Trophoblast cell (in vitro differentiated cells and primary cell): ENCODE measurements around the gene DNM3.

Experiments
- DNase-seq, 2 donors: peaks; one replicate each; pipeline ENCODE4 v3.0.0-alpha.2; 2016
- H2AFZ ChIP-seq: 2 replicates; pipeline ENCODE4 v1.6.1; 2013; ENCODE audit warnings: low read length, moderate library complexity, mild to moderate bottlenecking; ENCODE audit not compliant: insufficient read depth, poor library complexity
- H2AK5ac ChIP-seq: 2 replicates; pipeline ENCODE4 v1.6.1; 2013; ENCODE audit warnings: mild to moderate bottlenecking, low read length
- H2BK120ac ChIP-seq: 2 replicates; pipeline ENCODE4 v1.6.1; 2013; ENCODE audit warnings: low read length, mild to moderate bottlenecking, moderate library complexity; ENCODE audit not compliant: insufficient read depth, poor library complexity
- H2BK12ac ChIP-seq: 2 replicates; pipeline ENCODE4 v1.6.1; 2013; ENCODE audit warnings: mild to moderate bottlenecking, low read length, moderate library complexity
- H2BK5ac ChIP-seq: 2 replicates; pipeline ENCODE4 v1.6.1; 2013; ENCODE audit warnings: low read length, low read depth, moderate library complexity, mild to moderate bottlenecking; ENCODE audit not compliant: poor library complexity
- H3K14ac ChIP-seq: 2 replicates; pipeline ENCODE4 v1.6.1; 2013; ENCODE audit warnings: mild to moderate bottlenecking, low read length
- H3K18ac ChIP-seq: 2 replicates; pipeline ENCODE4 v1.6.1; 2013; ENCODE audit warnings: mild to moderate bottlenecking, low read length
- H3K23ac ChIP-seq: 2 replicates; pipeline ENCODE4 v1.6.1; 2013; ENCODE audit warnings: low read length
- H3K27ac ChIP-seq: 2 replicates; pipeline ENCODE4 v1.5.1; 2013; ENCODE audit warnings: low read depth, mild to moderate bottlenecking, inconsistent platforms, low read length, moderate library complexity
- H3K27me3 ChIP-seq: 2 replicates; pipeline ENCODE4 v1.6.1; 2013; ENCODE audit warnings: inconsistent platforms, mild to moderate bottlenecking, low read length, moderate library complexity; ENCODE audit not compliant: insufficient read depth
- H3K36me3 ChIP-seq, 2 experiments: 1 replicate in 1 of 2; 2 replicates in 1 of 2; pipeline ENCODE4 v1.6.1; 2013; ENCODE audit warnings: low read length in 2 of 2, mild to moderate bottlenecking in 2 of 2, moderate library complexity in 1 of 2; ENCODE audit not compliant: insufficient read depth in 2 of 2, control insufficient read depth in 1 of 2
- H3K4ac ChIP-seq: 2 replicates; pipeline ENCODE4 v1.6.1; 2013; ENCODE audit warnings: low read depth, mild to moderate bottlenecking, low read length, moderate library complexity
- H3K4me1 ChIP-seq, 2 experiments: 1 replicate in 1 of 2; 2 replicates in 1 of 2; pipeline ENCODE4 v1.6.1; 2013; ENCODE audit warnings: low read length in 2 of 2, mild to moderate bottlenecking in 2 of 2, moderate library complexity in 1 of 2; ENCODE audit not compliant: insufficient read depth in 2 of 2, control insufficient read depth in 1 of 2
- H3K4me2 ChIP-seq: 2 replicates; pipeline ENCODE4 v1.6.1; 2013; ENCODE audit warnings: inconsistent platforms, mild to moderate bottlenecking, low read length, moderate library complexity
- H3K4me3 ChIP-seq: 2 replicates; pipeline ENCODE4 v1.5.1; 2013; ENCODE audit warnings: mild to moderate bottlenecking, low read depth, low read length, inconsistent platforms
- H3K79me1 ChIP-seq: one replicate; pipeline ENCODE4 v1.6.1; 2013; ENCODE audit warnings: low read length
- H3K79me2 ChIP-seq: 2 replicates; pipeline ENCODE4 v1.6.1; 2013; ENCODE audit warnings: low read length, mild to moderate bottlenecking; ENCODE audit not compliant: control insufficient read depth, insufficient read depth, poor library complexity
- H3K9ac ChIP-seq: 2 replicates; pipeline ENCODE4 v1.6.1; 2013; ENCODE audit warnings: mild to moderate bottlenecking, low read length
- H3K9me3 ChIP-seq: 2 replicates; pipeline ENCODE4 v1.6.1; 2013; ENCODE audit warnings: low read depth, mild to moderate bottlenecking, control low read depth, inconsistent platforms, low read length; ENCODE audit not compliant: insufficient read depth
- H4K12ac ChIP-seq: 2 replicates; pipeline ENCODE4 v1.6.1; 2013; ENCODE audit warnings: low read depth, mild to moderate bottlenecking, low read length, moderate library complexity
- H4K8ac ChIP-seq: 2 replicates; pipeline ENCODE4 v1.6.1; 2013; ENCODE audit warnings: low read depth, mild to moderate bottlenecking, low read length, moderate library complexity
- H4K91ac ChIP-seq: one replicate; pipeline ENCODE4 v1.6.1; 2013; ENCODE audit warnings: low read depth, mild to moderate bottlenecking, low read length, moderate library complexity
- WGBS: extraction: QIAGEN DNeasy Blood & Tissue Kit; methylation state at CpG from one replicate; pipeline ENCODE4 v1.1.7; 2013; ENCODE audit warnings: missing lambda C conversion rate; ENCODE audit not compliant: insufficient read length, insufficient coverage; ENCODE audit errors: extremely low coverage; 5-methylcytosine and 5-hydroxymethylcytosine counted together

DNM3 gene

GRCh38 chr1:172344444-172344843, 503.1 kb downstream of the DNM3 start:
- H4K91ac ChIP-seq: peak overlapping the region; percentile 47
- H3K4me1 ChIP-seq: peaks cover 0 to 3% of the 10 kb centered on the region in 2 experiments
- no peak overlapping the region for H3K18ac ChIP-seq
- no peak for DNase-seq
- H2AK5ac ChIP-seq: no peak overlapping the region
- peak overlapping the region; percentile 46 for H2BK120ac ChIP-seq
- H3K4me3 ChIP-seq: no peak overlapping the region
- no peaks in the 10 kb centered on the region for H3K79me2 ChIP-seq
- H3K27me3 ChIP-seq: no peaks in the 10 kb centered on the region
- no peak overlapping the region for H3K9ac ChIP-seq
- H3K4ac ChIP-seq: no peak overlapping the region
- no peaks in the 10 kb centered on the region for H3K9me3 ChIP-seq
- no peak overlapping the region for H2BK5ac ChIP-seq
- no peak overlapping the region for H3K23ac ChIP-seq
- H4K12ac ChIP-seq: no peak overlapping the region
- peaks cover 0 to 2% of the 10 kb centered on the region in 2 experiments for H3K36me3 ChIP-seq
- H2AFZ ChIP-seq: no peak overlapping the region
- H3K79me1 ChIP-seq: peaks cover 2% of the 10 kb centered on the region
- peak overlapping the region; percentile 89 for H2BK12ac ChIP-seq
- no peak overlapping the region for H3K27ac ChIP-seq
- no peak overlapping the region for H4K8ac ChIP-seq
- no CpG with 5 or more reads among the region's 7 CpGs for WGBS
- H3K14ac ChIP-seq: no peak overlapping the region
- H3K4me2 ChIP-seq: no peak overlapping the region

- Histone ChIP-seq H2BK120ac (no peak overlapping the region), H3K4ac (no peak overlapping the region), H4K12ac (no peak overlapping the region), H2BK12ac (no peak overlapping the region), H4K8ac (no peak overlapping the region), H3K18ac (no peak overlapping the region), H3K36me3 (peaks cover 0 to 2% of the 10 kb centered on the region in 2 experiments), H3K4me3 (no peak overlapping the region), H3K9ac (no peak overlapping the region), H3K9me3 (no peaks in the 10 kb centered on the region), H3K23ac (no peak overlapping the region), H4K91ac (no peak overlapping the region), H3K27ac (no peak overlapping the region), H3K79me1 (peaks cover 2% of the 10 kb centered on the region), H3K4me1 (peaks cover 0 to 3% of the 10 kb centered on the region in 2 experiments), H3K14ac (no peak overlapping the region), H2AFZ (no peak overlapping the region), H3K79me2 (no peaks in the 10 kb centered on the region), H2AK5ac (no peak overlapping the region), H3K27me3 (no peaks in the 10 kb centered on the region), H3K4me2 (no peak overlapping the region), H2BK5ac (no peak overlapping the region)
- no CpG with 5 or more reads among the region's 1 CpG for WGBS
- DNase-seq: no peak
These were observed 503.8 kb downstream of the DNM3 start for GRCh38 chr1:172345077-172345476.

GRCh38 chr1:172347416-172347815, 506.1 kb downstream of the DNM3 start:
- Histone ChIP-seq H3K27ac (no peak overlapping the region), H2AK5ac (no peak overlapping the region), H3K23ac (no peak overlapping the region), H4K8ac (no peak overlapping the region), H4K12ac (no peak overlapping the region), H3K27me3 (no peaks in the 10 kb centered on the region), H3K79me1 (peaks cover 2% of the 10 kb centered on the region), H2AFZ (no peak overlapping the region), H3K79me2 (no peaks in the 10 kb centered on the region), H3K36me3 (peaks cover 0 to 2% of the 10 kb centered on the region in 2 experiments), H3K4ac (no peak overlapping the region), H4K91ac (no peak overlapping the region), H3K9me3 (no peaks in the 10 kb centered on the region), H3K4me1 (peaks cover 0 to 3% of the 10 kb centered on the region in 2 experiments), H2BK12ac (no peak overlapping the region), H3K14ac (no peak overlapping the region), H2BK120ac (no peak overlapping the region), H3K4me3 (no peak overlapping the region), H3K4me2 (no peak overlapping the region), H3K18ac (no peak overlapping the region), H3K9ac (no peak overlapping the region), H2BK5ac (no peak overlapping the region)
- no CpG with 5 or more reads among the region's 3 CpGs for WGBS
- DNase-seq: no peak

GRCh38 chr1:172350856-172351255, 509.6 kb downstream of the DNM3 start:
- Histone ChIP-seq H3K27ac (no peak overlapping the region), H3K79me1 (no peaks in the 10 kb centered on the region), H3K4ac (no peak overlapping the region), H3K36me3 (peaks cover 0 to 2% of the 10 kb centered on the region in 2 experiments), H2AK5ac (no peak overlapping the region), H3K4me2 (no peak overlapping the region), H3K4me3 (no peak overlapping the region), H2BK120ac (no peak overlapping the region), H2AFZ (no peak overlapping the region), H3K79me2 (no peaks in the 10 kb centered on the region), H3K14ac (no peak overlapping the region), H3K9me3 (no peaks in the 10 kb centered on the region), H3K9ac (no peak overlapping the region), H2BK12ac (no peak overlapping the region), H3K27me3 (no peaks in the 10 kb centered on the region), H4K91ac (no peak overlapping the region), H2BK5ac (no peak overlapping the region), H4K8ac (no peak overlapping the region), H4K12ac (no peak overlapping the region), H3K4me1 (peaks cover 1 to 2% of the 10 kb centered on the region in 2 experiments), H3K18ac (no peak overlapping the region), H3K23ac (no peak overlapping the region)
- DNase-seq: no peak
